ENCODE data around the gene KDM4B. TPM values are rescaled to one million over a fixed set of nuclear protein-coding genes. Genes with fewer than 3 reads are reported as not detected.

KDM4B gene
- total and polyA plus RNA-seq, 2 donors (not counting 1 experiment from before 2014, with no cell fraction given), result 75.5 to 205 TPM

- no peak overlapping the region for H3K4me3 ChIP-seq (ENCODE audit: control extremely low read depth in 1 of 5, extremely low read depth in 1 of 5, insufficient read depth in 1 of 5, low read depth in 2 of 5, low read length in 4 of 5)
- ATAC-seq (ENCODE audit: low read depth) (no peak), DNase-seq (peak; percentile 33)
- H3K27ac ChIP-seq (ENCODE audit: low read length in 2 of 2), result no peak overlapping the region
- ChIA-PET POLR2A (interaction anchor here (0.7 kb wide), 2 partner anchors 20 to 100 kb away, joined by 3 read pairs; no protein-coding TSS in a partner anchor), CTCF (interaction anchor here (0.8 to 10.2 kb wide), 3 partner anchors 21 to 102 kb away, joined by 3 to 102 read pairs (median 6); no protein-coding TSS in a partner anchor)
- H3K4me2 ChIP-seq (replicated peaks; ENCODE audit: low read depth, low read length, poor library complexity, severe bottlenecking), result no peak overlapping the region
- no peaks in the 10 kb centered on the region for H3K9me3 Mint-ChIP-seq (ENCODE audit: insufficient read depth)
- no peaks in the 10 kb centered on the region for H3K27me3 ChIP-seq (replicated peaks in 1 of 4; ENCODE audit: control extremely low read depth in 1 of 4, control insufficient read depth in 3 of 4, insufficient read depth in 4 of 4, low read length in 3 of 4)
- H2AFZ ChIP-seq (ENCODE audit: insufficient read depth, low read depth, low read length, poor library complexity, severe bottlenecking), result no peak overlapping the region
- H3K27me3 Mint-ChIP-seq, result no peaks in the 10 kb centered on the region
- 92% methylated on average over 22 of the region's 27 CpGs for WGBS (ENCODE audit: insufficient coverage)
- H3K27ac Mint-ChIP-seq, result no peak overlapping the region
- intact Hi-C loops (cut with micrococcal nuclease), result no loop called here
- no peak overlapping the region for H3K9ac ChIP-seq (ENCODE audit: low read length)
- TF ChIP-seq EZH2 (IDR thresholded peaks at IDR 0.05; ENCODE audit: borderline replicate concordance, insufficient read depth, low read depth, low read length, poor library complexity, severe bottlenecking) (no peak), CTCF (IDR thresholded peaks at IDR 0.05) (no peak)
- no peak overlapping the region for H3K4me3 Mint-ChIP-seq
- peaks cover 7% of the 10 kb centered on the region for H3K79me2 ChIP-seq (ENCODE audit: control insufficient read depth, insufficient read depth, low read length)
- H3K36me3 ChIP-seq (replicated peaks in 1 of 2; ENCODE audit: control extremely low read depth in 1 of 2, control insufficient read depth in 1 of 2, extremely low read depth in 1 of 2, insufficient read depth in 2 of 2, low read length in 1 of 2), result peaks cover 0 to 64% of the 10 kb centered on the region in 2 experiments
- peaks cover 0 to 2% (median 0%) of the 10 kb centered on the region in 3 donors for H3K9me3 ChIP-seq (ENCODE audit: control extremely low read depth in 1 of 3, control insufficient read depth in 2 of 3, insufficient read depth in 1 of 3, low read length in 2 of 3)
- peaks cover 74% of the 10 kb centered on the region for H4K20me1 ChIP-seq (ENCODE audit: control insufficient read depth, insufficient read depth, low read length, poor library complexity, severe bottlenecking)
- H3K4me1 ChIP-seq (ENCODE audit: control insufficient read depth in 2 of 2, insufficient read depth in 2 of 2, low read length in 2 of 2), result peaks cover 0 to 9% of the 10 kb centered on the region in 2 donors
- peaks cover 13% of the 10 kb centered on the region for H3K4me1 Mint-ChIP-seq
Observed at GRCh38 chr19:5152013-5152763, 183.3 kb downstream of the KDM4B start.

All from B cell (primary cell).